ENCODE results near the gene STYXL1.
"Not testable (repeated sequence)": the region's sequence is repeated elsewhere in the genome, so short reads cannot be mapped to it uniquely, and the experiment has no call there.

STYXL1 gene, protein sequence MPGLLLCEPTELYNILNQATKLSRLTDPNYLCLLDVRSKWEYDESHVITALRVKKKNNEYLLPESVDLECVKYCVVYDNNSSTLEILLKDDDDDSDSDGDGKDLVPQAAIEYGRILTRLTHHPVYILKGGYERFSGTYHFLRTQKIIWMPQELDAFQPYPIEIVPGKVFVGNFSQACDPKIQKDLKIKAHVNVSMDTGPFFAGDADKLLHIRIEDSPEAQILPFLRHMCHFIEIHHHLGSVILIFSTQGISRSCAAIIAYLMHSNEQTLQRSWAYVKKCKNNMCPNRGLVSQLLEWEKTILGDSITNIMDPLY

DNA sequence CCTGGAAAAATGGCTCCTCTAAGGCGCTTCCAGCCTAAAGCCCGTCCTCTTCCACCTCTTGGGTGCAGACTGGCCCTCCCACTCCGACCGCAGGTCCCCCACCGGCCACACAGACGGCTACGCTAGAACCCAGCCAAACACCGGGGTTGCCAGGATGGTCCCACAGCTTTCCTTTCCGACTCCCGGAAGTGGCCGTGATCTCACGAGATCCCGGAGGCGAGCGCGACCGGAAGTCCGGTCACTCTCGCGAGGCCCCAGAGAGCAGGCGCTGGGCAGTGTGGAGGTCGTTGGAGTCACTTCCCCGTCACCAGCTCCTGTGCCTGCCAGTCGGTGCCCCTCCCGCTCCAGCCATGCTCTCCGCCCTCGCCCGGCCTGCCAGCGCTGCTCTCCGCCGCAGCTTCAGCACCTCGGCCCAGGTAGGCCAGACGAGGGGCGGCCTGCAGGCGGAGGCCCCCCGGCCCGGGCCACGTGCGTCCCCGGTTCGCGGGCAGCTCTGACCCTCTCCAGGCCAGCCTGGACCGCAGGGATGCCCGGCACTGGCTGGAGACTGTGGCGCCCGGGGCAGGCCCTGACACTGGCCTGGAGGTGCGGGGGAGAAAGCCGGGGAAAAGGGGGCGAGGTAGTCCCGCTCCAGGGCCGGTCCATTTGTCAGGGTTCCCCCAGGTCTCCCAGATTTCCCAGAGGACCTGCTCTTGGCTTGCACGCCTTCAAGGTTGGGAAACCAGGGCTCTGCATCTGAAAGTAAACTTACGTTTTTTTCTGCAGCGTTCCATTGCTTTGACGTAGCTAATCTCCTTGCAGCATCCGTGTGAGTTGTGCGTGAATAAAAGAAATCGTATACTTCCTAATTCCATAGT is at the start of gene STYXL1, which contains the start of gene MDH2:
Gene STYXL1, minus strand, starts transcription at position 190 of the 857 bp plus-strand sequence. CDS start 17,477 bp downstream, outside the sequence.
Gene MDH2, plus strand, starts transcription at position 296 of the 857 bp plus-strand sequence. Its CDS starts 55 bp downstream, at position 351.
- peak; percentile 51 to 71 (median 64) for DNase-seq

DNA sequence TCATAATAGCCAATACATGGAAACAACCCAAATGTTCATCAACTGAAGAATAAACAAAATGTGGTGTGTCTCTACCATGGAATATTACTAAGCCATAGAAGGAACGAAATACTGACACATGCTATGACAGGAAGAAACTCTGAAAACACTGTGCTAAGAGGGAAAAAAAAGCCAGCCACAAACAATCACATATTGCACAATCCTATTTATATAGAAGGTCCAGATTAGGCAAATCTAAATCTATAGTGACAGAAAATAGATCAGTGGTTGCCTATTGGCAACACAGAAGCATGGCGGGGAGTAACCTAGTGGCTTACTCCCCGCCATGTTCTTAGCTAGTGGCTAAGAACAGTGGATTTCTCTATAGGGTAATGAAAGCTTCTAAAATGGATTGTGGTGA is 48.1 kb upstream of the STYXL1 start:
- no peak for DNase-seq

DNA sequence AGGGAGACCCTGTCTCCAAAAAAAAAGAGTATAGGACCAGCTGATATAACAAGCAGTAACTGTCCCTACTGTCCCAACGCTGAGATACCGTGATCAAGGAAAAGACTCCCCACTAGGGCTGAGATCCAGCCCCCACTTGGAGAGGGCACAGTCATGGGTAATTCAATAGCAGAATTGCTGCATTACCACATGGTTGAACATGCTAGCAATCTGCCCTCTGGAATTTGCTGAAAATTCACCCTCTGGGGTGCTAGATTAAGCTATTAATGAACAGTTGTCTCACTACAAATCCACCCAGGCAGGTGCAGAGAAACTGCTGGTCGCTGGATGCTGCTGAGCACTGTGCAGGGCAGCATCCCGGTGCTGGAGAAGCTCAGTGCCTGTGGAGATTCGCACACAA is 46.5 kb upstream of the STYXL1 start:
- not testable (repeated sequence) for DNase-seq

DNA sequence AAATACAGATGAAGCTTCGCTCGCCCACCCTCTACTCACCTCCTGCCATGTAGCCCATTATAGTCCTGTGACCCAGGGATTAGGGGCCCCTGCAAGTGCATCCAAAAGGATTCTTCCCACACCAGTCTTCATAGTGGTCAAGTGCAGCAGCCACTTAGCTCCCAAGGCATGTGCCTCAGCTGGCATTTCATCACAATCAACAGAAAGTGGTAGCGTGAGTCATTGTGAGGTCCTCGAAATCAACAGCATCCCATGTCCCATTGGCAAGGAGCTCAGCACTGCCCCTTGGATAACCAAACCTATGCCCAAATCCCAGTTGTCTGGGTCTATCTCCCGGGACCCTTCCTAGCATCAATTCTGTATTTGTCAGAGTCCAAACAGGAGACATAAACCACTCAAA is 45.7 kb upstream of the STYXL1 start:
- DNase-seq, result not testable (repeated sequence)

DNA sequence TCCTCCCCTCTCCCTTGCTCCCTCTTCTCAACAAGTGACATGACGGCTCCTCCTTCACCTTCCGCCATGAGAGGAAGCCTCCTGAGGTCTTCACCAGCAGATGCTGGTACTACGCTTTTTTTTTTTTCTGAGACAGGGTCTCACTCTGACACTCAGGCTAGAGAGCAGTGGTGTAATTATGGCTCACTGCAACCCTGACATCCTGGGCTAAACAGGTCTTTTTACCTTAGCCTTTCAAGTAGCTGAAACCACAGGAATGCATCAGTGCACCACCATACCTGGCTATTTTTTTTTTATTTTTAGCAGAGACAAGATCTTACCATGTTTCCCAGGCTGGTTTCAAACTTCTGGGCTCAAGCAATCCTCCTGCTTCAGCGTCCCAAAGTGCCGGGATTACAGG is 43.7 kb upstream of the STYXL1 start:
- DNase-seq, result no peak

DNA sequence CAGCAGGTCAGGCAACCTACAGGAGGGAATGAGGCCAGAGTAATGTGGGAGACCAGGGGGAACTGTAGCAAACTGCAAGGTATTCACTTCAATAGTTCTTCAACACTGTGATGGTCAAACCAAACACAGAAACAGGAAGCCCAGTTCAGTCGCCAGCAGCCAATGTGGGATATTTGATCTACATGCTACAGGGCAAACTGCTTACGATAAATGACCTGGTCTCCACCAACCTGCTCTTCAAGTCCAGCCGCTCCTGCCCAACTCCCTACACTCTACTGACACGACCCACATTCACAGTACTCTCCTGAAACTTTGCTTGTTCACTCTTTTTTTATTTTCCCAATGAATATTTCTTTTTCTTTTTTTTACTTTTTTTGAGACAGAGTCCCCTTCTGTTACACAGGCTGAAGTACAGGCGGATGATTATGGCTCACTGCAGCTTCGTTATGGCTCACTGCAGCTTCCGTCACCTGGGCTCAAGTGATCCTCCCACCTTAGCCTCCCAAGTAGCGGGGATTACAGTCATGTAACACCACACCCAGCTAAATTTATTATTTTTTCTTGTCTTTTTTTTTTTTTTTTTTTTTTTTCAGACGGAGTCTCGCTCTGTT is 42.2 kb upstream of the STYXL1 start:
- no peak for DNase-seq

DNA sequence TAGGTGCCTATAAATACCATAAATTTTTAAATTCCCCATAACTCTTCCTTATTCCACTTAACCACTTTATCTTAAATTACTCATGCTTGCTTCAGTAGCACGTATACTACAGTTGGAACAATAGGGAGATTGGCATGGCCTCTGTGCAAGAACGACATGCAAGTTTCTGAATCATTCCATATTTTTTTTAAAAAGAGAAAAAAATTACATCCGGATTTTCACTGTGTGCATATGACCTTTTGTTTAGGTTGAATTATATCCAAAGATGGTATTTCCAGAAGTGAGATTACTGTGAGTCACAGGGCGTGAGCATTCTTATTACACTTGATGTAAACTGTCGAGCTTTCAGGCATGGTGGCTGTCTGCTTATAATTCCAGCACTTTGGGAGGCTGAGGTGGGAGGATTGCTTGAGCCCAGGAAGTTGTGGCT is 39.6 kb upstream of the STYXL1 start:
- DNase-seq, result not testable (repeated sequence)

DNA sequence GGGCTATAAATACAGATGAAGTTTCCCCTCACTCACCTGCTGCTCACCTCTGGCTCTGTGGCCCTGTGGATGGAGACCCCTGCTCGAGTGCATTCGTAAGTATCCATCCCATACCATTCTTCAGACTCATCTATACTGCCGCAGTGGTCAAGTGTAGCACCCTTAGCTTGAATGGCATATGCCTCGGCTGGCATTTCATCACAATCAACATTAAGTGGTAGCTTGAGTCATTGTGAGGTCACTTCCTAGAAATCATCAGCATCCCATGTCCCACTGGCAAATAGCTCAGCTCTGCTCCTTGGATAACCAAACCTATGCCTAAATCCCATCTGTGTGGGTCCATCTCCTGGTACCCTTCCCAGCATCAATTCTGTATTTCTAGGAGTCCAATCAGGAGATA is 38.3 kb upstream of the STYXL1 start:
- no peak for DNase-seq

DNA sequence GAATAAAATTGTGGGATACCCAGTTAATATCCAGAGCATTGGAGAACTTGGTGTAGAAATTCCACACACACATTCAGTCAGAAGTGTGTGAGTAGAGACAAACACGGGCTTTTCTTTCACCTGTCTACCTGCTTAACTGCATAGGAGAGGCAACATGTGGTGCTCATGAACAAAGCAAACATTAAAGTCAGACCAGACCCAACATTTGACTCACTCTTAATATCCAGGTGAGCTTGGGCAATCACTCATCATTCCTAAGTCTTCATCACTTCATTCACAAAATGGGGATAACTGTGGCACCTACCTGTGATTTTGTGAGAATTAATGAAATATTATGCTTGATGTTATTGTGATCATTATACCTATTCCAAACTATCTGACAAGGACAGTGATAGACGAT is 36.3 kb upstream of the STYXL1 start:
- DNase-seq, result not testable (repeated sequence)

DNA sequence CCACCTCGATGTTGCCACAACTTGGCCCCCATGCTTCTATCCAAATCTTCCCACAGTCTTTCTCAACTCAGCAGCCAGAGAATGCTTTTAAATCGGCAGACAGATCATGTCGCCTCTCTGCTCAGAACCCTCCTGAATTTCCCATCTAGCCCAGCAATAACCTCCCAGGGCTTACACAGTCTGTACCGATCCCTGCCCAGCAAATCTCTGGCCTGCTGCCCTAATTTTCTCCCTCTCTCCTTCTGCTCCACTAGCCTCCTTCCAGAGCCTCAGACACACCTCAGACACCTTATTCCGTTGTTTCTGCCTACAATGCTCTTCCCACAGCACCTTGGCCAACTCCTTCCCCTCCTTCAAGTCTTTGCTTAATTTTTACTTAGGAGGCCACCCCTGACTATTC is 32.4 kb upstream of the STYXL1 start:
- no peak for DNase-seq

DNA sequence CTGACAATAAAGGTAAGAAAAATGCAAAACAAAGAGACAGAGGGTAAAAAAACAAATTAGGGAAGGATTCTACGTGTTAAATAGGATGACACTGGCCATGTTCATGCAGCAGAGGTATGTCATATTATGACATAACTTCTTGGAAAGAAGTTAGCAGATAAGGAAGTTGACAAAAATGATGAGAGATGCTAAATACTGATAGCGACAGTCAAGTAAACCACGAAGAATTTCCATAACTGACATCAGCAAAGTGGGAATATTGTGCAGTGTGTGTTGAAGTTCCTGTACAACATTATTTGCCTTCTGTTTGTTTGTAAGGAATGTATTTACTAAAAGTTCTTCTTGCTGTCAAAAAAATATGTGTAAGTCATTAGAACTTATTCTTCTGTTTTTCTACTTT is 29.6 kb upstream of the STYXL1 start:
- DNase-seq, result no peak

DNA sequence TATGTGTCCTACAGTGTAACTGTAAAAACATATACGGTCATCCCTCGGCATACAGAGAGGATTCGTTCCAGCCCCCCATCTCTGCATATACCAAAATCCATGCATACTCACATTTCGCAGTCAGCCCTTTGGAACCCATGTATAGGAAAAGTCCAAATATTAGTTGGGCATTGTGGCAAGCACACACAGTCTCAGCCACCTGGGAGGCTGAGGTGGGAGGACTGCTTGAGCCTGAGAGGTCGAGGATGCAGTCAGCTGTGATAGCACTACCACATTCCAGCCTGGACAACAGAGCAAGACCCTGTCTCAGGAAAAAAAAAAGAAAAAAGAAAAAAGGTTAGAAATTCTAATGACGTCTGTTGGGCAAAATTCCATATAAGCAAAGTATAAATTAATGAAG is 29.2 kb upstream of the STYXL1 start:
- DNase-seq, result no peak

DNA sequence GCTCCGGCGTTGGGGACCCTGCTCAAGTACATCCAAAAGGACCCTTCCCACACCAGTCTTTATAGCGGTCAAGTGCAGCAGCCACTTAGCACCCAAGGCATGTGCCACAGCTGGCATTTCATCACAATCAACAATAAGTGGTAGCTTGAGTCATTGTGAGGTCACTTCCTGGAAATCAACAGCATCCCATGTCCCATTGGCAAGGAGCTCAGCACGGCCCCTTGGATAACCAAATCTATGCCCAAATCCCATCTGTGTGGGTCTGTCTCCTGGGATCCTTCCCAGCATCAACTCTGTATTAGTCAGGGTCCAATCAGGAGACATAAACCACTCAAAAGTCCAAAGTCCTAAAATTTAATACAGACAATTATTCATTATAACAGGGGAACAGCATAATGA is 27.2 kb upstream of the STYXL1 start:
- no peak for DNase-seq

DNA sequence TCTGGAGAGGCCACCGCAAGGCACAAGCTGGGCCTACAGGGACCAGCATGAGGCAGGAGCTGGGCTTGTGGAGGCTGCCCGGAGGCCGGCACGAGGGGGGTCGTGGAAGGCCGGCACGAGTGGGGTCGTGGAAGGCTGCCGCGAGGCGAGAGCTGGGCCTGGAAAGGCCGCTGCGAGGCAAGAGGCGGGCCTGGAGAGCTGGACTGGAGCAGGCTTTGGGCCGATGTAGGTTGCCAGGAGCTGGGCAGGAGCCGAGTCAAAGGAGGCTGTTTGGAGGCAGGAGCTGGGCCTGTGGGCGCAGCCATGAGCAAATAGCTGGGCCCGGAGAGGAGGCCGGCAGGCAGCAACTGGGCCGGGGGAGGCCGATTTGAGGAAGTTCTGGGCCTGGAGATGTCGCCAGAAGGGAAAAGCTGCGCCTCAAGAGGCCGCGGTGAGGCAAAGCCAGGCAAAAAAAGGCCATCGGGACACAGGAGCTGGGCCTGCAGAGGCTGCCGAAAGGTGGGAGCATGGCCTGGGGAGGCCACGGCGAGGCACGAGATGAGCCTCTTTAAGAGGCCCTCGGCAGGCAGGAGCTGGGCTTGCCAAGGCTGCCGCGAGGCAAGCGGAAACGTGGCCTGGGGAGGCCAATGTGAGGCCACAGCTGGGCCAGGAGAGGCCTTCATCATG is 26.6 kb upstream of the STYXL1 start:
- DNase-seq, result no peak

DNA sequence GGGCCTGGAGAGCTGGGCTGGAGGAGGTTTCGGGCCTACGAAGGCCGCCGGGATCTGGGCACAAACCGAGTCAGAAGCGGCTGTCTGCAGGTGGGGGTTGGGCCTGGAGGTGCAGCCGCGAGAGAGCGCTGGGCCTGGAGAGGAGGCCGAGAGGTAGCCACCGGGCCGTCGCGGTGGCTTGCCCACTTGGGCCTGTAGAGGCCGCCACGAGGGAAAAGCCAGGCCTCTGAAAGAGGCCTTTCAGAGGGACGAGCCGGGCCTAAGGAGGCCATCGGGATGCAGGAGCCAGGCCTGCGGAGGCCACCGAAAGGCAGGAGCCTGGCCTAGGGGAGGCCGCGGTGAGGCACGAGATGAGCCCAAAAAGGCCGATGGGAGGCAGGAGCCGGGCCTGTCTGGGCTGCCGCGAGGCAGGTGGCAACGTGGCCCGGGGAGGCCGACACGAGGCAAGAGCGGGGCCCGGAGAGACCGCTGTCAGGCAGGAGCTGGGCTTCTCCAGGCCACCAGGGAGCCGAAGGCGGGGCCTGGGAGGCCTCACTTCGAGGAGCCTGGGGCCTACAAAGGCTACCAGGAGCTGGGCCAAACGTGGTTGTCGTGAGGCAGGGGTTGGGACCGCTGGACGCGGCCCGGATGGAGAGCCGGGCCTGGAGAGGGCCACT is 25.7 kb upstream of the STYXL1 start:
- DNase-seq, result no peak

DNA sequence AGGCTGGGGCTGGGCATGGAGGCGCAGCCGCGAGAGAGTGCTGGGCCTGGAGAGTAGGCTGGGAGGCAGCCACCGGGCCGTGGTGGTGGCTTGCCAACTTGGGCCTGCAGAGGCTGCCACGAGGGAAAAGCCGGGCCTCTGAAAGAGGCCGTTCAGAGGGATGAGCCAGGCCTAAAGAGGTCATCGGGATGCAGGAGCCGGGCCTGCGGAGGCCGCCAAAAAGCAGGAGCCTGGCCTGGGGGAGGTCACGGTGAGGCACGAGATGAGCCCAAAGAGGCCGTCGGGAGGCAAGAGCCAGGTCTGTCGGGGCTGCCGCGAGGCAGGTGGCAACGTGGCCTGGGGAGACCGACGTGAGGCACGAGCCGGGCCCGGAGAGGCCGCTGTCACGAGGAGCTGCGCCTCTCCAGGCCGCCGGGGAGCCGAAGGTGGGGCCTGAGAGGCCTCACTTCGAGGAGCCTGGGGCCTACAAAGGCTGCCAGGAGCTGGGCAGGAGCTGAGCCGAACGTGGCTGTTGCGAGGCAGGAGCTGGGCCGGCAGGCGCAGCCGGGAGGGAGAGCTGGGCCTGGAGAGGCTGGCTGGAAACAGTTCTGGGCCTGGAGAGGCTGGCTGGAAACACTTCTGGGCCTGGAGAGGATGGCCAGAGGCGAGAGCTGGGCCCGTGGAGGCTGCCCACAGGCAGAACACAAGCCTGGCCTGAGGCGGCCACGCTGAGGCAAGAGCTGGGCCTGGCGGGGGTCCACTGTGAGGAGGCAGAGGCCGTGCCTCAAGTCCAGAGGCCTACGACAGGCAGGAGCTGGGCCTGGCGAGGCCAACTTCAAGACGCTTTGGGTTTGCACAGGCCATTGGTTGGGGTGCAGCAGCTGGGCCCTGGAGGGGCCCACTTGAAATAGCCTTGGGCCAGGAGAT is 24.7 kb upstream of the STYXL1 start:
- no peak for DNase-seq

DNA sequence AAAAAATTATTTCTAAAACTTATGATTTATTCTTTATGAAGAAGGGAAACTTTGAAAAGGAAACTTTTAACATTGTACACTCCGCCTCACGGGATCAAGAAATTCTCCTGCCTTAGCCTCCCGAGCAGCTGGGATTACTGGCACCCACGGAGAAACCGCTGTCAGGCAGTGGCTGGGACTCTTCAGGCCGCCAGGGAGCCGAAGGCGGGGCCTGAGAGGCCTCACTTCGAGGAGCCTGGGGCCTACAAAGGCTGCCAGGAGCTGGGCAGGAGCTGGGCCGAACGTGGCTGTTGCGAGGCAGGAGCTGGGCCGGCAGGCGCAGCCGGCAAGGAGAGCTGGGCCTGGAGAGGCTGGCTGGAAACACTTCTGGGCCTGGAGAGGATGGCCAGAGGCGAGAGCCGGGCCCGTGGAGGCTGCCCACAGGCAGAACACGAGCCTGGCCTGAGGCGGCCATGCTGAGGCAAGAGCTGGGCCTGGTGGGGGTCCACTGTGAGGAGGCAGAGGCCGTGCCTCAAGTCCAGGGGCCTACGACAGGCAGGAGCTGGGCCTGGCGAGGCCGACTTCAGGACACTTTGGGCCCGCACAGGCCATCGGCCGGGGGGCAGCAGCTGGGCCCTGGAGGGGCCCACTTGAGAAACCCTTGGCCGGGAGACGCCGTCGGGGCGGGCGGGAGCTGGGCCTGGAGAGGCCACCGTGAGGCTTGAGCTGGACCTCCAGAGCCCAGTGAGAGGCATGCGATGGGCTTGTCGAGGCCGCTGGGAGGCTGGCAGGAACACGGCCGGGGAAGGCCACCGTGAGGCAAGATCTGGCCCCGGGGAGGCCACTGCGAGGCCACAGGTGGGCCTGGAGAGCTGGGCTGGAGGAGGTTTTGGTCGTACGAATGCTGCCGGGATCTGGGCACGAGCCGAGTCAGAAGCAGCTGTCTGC is 23.8 kb upstream of the STYXL1 start:
- DNase-seq, result no peak

DNA sequence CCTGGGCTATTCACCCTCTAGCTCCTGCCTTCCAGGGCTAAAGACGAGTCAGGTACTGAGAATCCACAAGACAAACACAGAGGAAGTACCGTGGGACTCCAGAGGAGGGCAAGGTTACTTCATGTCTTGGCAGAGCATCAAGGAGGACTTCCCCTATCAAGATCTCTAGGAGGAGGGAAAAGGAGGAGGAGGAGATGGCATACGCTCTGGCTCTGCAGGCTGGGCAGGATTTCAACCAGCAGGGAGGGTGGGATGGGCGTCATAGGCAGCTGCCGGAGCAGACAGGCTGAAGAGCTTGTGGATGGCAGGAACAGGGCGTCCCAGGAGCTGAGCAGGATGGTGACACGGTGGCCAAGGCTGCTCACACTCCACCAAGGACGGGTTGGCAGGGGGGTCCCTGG is 21.4 kb upstream of the STYXL1 start:
- no peak for DNase-seq

DNA sequence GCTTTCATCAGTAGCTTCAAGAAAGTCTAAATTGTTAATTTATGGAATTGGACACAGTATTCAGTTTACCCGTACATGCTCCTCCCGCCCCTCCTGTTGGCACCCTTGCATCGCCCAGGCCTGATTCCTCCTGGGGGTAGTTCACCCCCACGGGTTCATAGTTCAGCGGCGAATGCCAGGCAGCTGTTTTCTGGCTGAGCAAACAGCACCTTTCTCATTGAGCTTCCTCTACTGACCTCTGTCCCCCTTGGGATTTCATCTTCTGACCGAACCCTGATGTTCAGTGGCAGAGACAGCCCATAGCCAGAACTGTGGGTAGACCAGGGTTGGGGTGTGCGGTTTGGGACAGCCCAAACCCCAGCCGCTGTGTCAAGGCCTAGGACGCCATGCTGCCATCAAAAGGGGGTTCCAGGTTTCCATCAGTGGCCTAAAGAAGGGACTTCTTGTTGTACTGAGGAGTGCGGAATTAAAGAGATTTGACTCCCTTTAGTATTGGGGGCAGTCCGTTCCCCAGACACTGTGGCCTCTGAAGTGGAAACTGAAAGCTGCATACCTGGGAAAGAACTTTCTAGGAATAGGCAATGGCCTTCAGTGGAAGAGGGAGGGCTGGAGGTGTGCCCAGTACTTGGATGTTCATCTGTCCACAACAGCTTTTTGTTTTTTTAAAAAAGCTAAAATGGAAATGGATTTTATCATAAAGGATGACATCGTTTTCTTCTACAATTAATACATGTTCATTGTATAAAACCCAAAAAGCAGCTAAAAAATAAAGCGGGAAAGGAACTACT is 19.1 kb upstream of the STYXL1 start:
- no peak for DNase-seq

All from activated naive CD4-positive, alpha-beta T cell (primary cell).